ENCODE data around the gene POFUT2.

- TF ChIP-seq CTCF (IDR thresholded peaks at IDR 0.05) = no peak
- no peak for TF ChIP-seq POLR2A (IDR thresholded peaks at IDR 0.05)
Measured at GRCh38 chr21:45257673-45258341, 29.9 kb downstream of the POFUT2 start.
